ENCODE measurements around the gene TBX19.

Gene TBX19

GRCh38 chr1:168281603-168282325 is 1.1 kb downstream of the TBX19 start:
- no peak for DNase-seq (ENCODE audit: low read depth, low spot score)

DNA sequence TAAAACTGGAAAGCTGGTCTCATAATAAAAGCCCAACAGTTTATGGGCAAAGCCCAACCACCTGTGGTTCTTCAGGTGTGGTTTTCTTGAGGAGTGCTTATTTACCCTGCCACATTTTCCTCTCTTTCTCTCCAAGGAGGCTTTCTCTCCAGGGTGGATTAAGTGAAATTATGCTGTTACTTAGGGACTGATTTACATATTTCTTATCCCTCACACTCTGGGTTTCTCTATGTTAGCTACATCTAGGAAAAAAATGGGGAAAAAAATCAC is 4.8 kb downstream of the TBX19 start:
- DNase-seq (ENCODE audit: low read depth, low spot score): no peak

GRCh38 chr1:168285971-168286927 is 5.6 kb downstream of the TBX19 start:
- DNase-seq (ENCODE audit: low read depth, low spot score): no peak

DNA sequence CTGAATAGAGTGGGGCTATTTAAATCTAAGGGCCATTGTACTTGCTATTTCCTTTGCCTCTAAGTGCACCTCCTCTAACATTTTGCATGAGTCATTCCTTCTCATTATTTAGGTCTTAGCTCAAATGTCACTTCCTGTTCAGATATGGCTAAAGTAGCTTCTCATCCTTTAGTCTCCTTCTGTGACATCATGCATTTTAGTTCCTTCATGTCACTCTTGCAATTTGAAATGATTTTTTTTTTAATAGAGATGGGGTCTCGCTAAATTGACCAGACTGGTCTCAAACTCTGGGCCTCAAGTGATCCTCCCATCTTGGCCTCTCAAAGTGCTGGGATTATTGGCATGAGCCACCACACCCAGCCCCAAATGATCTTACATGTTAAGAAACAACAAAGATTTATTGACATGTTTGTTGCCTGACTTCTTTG is 6.6 kb downstream of the TBX19 start:
- DNase-seq (ENCODE audit: low read depth, low spot score): no peak

GRCh38 chr1:168288311-168289052 is 7.8 kb downstream of the TBX19 start:
- DNase-seq (ENCODE audit: low read depth, low spot score): no peak

GRCh38 chr1:168291222-168291837 is 10.7 kb downstream of the TBX19 start:
- DNase-seq (ENCODE audit: low read depth, low spot score): no peak

- DNase-seq (ENCODE audit: low read depth, low spot score): no peak
Observed at GRCh38 chr1:168293356-168293755, 12.7 kb downstream of the TBX19 start.

GRCh38 chr1:168295411-168296114 is 14.9 kb downstream of the TBX19 start:
- DNase-seq (ENCODE audit: low read depth, low spot score): no peak

DNA sequence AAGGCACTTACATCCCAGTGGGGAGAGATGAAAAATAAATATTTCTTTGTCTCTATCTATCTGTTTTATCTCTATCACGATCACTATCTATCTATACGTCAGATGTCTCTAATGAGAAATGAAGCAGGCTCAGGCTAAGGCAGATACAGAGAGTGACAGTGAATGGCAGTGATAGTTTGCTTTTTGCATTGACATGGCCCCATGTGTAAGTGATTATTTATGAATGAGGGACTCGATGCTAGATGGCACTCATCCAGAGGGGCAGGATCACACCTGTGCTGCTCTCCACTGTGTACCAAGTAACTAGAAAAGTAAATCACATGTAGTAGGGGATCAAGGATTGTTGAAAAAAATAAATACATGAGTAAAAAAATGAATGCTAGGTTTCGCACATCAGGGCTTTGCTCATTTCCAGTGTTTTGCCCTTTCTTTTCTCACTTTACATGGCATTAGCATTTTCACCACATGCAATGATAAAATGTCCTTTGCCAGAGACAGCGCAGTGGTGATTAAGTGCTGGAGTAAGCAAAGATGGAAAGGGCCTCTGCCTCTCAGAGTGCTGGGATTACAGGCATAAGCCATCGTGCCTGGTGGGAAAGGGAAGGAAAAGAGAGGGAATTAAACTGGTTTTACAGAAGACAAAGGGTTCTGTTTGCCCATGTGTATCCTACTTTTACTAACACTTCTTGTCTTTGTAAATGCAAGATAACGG is 16.5 kb downstream of the TBX19 start:
- DNase-seq (ENCODE audit: low read depth, low spot score): no peak

- no peak for DNase-seq (ENCODE audit: low read depth, low spot score)
Observed at GRCh38 chr1:168298446-168298845, 17.8 kb downstream of the TBX19 start.

DNA sequence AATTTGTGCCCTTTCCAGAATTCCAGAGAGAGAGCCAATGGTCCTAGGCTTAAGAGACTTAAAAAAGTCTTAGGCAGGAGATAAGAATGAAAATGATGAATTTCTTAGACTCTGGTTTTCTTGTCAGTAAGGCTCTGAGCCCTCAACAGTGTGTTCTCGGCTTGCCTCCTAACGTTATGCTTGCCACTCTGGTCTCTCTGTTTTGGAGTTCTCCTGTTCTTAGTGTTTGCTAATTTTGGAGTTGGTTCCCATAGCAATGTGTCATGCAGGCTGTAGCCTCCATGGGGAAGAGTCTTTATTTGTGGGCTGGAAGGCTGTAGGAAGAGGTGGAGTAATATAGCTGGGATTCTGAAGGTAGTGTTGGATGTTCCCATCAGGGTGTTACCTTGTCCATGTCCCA is 19.9 kb downstream of the TBX19 start:
- DNase-seq (ENCODE audit: low read depth, low spot score): no peak

GRCh38 chr1:168301664-168302320 is 21.1 kb downstream of the TBX19 start:
- no peak for DNase-seq (ENCODE audit: low read depth, low spot score)

DNA sequence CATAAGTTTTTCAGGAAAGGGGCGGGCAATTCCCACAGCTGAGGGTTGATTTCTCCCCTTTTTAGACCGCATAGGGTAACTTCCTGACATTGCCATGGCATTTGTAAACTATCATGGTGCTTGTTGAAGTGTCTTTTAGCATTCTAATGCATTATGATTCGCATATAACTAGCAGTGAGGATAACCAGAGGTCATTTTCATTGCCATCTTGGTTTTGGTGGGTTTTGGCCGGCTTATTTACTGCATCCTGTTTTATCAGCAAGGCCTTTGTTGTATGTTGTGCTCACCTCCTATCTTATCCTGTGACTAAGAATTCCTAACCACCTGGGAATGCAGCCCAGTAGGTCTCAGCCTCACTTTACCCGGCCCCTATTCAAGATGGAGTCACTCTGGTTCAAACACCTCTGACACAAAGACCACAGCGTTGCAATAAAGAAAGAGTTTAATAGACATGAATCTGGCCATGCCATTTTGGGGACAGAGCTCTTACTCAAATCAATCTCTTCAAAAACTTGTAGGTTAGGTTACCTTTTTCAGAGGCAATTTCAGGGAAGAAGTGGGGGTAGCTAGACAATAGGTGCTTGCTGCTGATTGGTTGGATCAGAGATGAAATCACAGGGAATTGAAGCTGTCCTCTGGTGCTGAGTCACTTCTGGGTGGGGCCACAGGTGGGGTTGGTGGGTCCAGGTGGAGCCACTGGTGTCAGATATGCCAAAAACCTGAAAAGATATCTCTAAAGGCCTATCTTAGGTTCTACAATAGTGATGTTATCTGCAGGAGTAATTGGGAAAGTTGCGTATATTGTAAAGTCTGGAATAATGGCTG is 23.3 kb downstream of the TBX19 start:
- DNase-seq (ENCODE audit: low read depth, low spot score): no peak

DNA sequence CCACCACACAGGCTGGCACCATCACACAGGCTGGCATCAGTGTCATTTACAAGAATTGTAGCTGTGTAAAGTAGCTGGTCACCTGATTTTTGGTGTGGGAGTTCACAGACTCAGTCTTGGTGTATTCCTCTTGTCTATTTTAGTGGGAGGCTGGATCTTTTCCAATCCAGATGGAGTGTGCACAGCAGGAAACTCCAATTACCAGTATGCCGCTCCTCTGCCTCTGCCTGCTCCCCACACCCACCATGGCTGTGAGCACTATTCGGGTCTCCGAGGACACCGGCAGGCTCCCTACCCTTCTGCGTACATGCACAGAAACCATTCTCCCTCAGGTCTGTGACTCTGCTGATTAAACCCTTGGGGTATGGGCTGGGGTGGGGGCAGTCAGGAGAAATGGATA is 24.2 kb downstream of the TBX19 start:
- no peak for DNase-seq (ENCODE audit: low read depth, low spot score)

DNA sequence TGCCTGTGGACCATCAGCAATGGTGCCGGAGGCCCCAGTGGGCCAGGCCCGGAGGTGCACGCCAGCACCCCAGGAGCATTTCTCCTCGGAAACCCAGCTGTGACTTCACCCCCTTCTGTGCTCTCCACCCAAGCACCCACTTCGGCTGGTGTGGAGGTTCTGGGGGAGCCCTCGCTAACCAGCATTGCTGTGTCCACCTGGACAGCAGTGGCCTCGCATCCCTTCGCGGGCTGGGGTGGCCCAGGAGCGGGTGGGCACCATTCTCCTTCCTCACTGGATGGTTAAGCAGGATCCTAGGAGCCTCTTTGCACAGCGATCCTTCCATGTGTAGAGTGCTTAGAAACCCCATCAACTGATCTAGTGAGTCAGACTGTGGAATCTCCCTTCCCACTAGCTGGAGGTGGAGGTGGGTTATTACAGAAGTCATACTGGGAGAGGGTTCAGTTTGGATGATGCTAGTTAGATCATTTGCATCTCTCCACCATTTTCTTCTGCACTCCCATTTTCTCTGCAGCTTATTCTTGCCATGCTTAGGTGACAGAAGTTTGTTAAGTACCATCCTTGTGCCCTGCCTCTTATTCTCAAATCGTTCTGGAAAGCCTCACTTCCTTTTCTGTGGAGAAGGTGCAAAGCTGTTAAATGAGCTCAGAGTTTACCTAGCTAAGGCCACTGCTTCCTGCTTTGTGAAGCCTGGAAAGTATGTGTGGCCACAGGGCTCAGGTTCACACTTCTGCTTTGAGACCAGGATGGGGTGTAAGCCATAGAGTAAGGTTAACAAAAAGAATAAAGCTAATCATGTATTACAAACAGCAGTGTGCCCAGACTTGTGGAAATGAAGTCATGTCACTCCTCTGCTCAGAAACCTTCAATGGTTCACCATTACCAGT is 32.3 kb downstream of the TBX19 start:
- DNase-seq (ENCODE audit: low read depth, low spot score): no peak

DNA sequence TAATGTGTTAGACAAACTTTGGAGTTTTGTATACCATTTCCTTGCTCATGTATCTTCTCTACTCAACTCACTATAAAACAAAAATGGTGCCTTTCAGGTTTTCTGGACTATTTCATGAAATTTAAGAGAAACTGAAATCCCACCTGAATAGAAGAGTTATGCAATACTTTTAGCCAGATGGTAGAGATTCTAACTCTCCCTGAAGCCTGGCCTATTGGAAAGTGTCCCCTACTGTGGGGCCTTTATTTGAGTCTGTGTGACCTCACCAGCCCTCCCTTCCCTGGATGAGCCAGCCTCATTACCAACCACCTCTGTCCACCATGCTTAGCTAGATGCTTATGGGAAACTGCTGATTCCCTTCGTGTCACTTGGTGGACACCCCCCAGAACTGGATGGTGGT is 35.5 kb downstream of the TBX19 start:
- DNase-seq (ENCODE audit: low read depth, low spot score): no peak

DNA sequence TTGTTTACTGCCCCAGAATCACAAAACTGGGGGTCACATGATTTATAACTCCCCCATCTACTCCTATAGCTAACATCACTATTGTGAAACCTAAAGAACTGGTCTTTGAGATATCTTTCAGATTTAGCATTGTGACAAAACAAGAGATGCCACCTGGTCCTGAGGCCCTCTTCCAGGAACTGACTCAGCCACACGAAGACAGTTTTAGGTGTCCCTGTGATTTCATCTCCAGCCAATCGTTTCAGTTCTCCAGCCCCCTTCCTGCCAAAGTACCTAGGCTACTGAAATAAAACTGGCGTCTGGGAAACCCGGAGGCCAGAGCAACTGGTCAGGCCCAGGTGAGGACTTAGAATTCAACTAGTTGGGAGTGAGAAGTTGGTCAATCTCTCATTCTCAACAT is 36.6 kb downstream of the TBX19 start:
- DNase-seq (ENCODE audit: low read depth, low spot score): no peak

DNA sequence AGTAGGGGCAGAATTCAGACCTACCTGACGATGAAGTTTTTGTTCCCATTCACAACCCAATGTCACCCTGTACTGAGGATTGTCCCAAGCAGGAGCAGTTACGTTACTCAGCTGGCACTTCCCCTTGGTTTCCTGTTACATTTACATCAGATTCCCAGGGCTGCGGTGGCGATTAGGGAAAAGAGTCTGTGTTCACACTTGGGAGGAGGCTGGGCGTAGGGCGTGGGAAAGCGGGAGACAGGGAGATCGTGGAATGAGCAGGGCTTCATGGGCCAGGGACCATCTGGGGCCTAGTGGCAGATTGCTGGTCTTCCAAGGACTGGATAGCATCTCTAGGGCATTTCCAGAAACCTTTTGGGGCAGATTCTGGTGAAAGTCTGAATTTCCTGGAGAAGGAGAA is 39.0 kb downstream of the TBX19 start:
- DNase-seq (ENCODE audit: low read depth, low spot score): no peak

Data from brain pericyte (primary cell).